ENCODE data around the gene PGLYRP3.

PGLYRP3 gene

DNA sequence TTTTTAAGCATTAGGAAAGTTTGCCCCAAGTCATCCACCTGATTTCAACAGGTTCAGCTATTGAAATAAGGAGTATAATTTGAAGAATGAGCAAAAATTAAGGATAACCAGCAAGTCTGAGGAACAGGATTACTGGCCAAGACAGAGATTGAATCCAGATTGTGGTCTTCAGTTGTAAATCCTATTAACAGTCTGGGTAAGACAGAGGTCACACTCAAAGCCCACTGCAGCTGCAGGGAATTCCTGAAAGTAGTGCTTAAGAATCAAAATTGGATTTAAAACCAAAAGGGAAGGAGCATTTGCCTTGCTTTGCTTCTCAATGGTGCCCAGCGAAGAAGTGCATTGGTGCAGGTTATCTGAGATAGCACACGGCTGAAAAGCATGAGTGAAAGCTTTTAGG, 59.7 kb downstream of the PGLYRP3 start:
- no peak for DNase-seq (ENCODE audit: low read depth)
- TF ChIP-seq, protein P1, sequence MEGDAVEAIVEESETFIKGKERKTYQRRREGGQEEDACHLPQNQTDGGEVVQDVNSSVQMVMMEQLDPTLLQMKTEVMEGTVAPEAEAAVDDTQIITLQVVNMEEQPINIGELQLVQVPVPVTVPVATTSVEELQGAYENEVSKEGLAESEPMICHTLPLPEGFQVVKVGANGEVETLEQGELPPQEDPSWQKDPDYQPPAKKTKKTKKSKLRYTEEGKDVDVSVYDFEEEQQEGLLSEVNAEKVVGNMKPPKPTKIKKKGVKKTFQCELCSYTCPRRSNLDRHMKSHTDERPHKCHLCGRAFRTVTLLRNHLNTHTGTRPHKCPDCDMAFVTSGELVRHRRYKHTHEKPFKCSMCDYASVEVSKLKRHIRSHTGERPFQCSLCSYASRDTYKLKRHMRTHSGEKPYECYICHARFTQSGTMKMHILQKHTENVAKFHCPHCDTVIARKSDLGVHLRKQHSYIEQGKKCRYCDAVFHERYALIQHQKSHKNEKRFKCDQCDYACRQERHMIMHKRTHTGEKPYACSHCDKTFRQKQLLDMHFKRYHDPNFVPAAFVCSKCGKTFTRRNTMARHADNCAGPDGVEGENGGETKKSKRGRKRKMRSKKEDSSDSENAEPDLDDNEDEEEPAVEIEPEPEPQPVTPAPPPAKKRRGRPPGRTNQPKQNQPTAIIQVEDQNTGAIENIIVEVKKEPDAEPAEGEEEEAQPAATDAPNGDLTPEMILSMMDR (conservative IDR thresholded peaks at IDR 0.05; ENCODE audit: low read length) = no peak
- no peak overlapping the region for H3K4me3 ChIP-seq (ENCODE audit: low read length)

DNA sequence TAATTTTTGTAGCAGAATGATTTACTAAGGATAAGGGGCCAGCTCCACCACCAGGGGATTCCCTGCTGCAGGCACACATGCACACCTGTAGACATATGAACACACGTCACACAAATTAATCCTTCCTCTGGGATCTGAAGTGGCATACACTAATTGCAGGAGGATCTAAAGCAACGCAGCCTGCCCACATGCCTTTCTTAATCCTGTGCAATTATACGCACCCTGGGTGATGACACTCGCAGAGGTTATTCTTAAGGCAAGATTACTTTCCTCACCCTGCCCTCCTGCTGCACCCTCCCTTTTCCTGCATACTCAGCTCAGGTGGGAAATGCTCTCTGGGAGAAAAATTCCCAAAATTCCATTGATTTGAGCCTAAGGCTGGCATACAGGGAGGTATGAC, 60.8 kb downstream of the PGLYRP3 start:
- TF ChIP-seq, protein P1 (conservative IDR thresholded peaks at IDR 0.05; ENCODE audit: low read length) = no peak
- DNase-seq (ENCODE audit: low read depth) = no peak
- no peak overlapping the region for H3K4me3 ChIP-seq (ENCODE audit: low read length)

DNA sequence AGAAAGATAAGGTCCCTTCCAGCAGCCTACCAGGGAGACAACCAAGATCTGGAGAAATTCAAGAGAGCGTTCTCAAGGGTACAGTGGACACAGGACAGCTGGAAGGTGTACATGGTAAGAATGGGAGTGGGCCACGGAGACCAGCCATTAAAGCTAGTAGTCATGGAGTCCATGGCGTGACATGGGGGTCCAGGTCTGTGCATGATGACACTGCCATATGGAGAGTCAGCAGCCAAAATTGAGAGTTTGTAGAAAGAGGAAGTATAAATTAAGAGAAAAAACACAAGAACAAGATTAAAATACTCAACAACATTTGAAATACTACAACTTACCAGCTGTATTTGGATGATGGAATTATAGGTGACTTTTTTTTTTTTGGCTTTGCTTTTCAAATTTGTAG, 61.2 kb downstream of the PGLYRP3 start:
- no peak overlapping the region for H3K4me3 ChIP-seq (ENCODE audit: low read length)
- TF ChIP-seq, protein P1 (conservative IDR thresholded peaks at IDR 0.05; ENCODE audit: low read length) = no peak
- no peak for DNase-seq (ENCODE audit: low read depth)

DNA sequence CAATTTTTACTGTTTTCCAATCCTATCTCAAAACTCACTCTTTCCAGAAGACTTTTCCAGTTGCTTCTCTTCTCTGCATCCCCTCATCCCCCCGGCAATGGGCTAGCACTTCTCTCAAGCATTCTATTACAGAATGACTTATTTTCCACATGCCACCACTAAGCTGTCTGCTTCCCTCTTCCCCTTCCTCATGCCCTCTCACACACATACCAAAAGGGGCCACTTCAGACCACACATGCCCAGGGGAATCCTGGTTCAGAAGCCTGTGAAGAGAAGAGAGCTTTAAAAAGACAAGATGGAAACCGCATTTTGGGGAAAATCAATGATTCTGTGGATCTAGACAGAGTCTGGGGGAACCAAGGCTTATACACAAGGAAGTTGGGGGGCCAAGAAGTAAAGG, 61.7 kb downstream of the PGLYRP3 start:
- TF ChIP-seq, protein P1 (conservative IDR thresholded peaks at IDR 0.05; ENCODE audit: low read length) = no peak
- H3K4me3 ChIP-seq (ENCODE audit: low read length) = no peak overlapping the region
- DNase-seq (ENCODE audit: low read depth) = no peak

DNA sequence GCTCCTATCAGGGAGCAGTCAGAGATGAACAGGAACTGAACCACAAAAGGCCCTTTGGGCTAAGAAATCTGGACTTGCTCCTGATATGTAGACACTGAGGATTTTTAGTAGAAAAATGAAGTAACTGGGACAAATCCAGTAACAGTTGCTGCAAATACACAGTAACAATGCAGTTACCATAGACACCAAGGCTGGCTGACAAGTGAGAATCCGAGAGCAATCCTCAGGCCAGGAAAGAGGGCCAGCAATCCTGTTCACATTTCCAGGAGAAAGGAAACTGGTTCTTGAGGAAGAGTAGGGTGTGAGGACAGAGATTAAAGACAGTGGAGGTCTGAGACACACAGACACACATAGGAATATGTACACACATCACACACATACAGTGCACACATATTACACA, 62.6 kb downstream of the PGLYRP3 start:
- H3K4me3 ChIP-seq (ENCODE audit: low read length) = no peak overlapping the region
- no peak for DNase-seq (ENCODE audit: low read depth)
- TF ChIP-seq, protein P1 (conservative IDR thresholded peaks at IDR 0.05; ENCODE audit: low read length) = no peak

- TF ChIP-seq, protein P1 (conservative IDR thresholded peaks at IDR 0.05; ENCODE audit: low read length) = no peak
- DNase-seq (ENCODE audit: low read depth) = no peak
- H3K4me3 ChIP-seq (ENCODE audit: low read length) = no peak overlapping the region
These were observed 64.4 kb downstream of the PGLYRP3 start for GRCh38 chr1:153248176-153248879.

Measured in AG10803 (cell line).